GM23248 (cell line): ENCODE results near the gene GPR22.

ENCODE experiments used
- EZH2 ChIP-seq: fragments of 200-600 bp; sonication (generic); IDR thresholded peaks from 2 replicates; pipeline ENCODE4 v1.6.1; 2018; ENCODE audit warnings: antibody characterized with exemption, mild to moderate bottlenecking; ENCODE audit not compliant: insufficient read depth, poor library complexity, severe bottlenecking
- EZH2phosphoT487 ChIP-seq: fragments of 200-600 bp; sonication (generic); IDR thresholded peaks from 2 replicates; pipeline ENCODE4 v1.6.1; 2018; ENCODE audit warnings: antibody characterized with exemption, moderate library complexity, mild to moderate bottlenecking, low read depth; ENCODE audit not compliant: insufficient read depth

DNA sequence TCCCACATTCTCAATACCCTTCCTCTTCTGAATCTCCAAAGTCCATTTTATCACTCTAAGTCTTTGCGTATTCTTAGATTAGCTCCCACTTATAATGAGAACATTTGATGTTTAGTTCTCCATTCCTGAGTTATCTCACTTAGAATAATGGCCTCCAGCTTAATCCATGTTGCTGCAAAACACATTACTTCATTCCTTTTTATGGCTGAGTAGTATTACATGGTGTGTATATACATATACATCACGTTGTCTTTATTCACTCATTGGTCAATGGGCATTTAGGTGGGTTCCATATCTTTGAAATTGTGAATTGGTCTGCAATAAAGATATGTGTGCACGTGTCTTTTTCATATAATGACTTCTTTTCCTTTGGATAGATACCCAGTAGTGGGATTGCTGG lies 32.3 kb downstream of the GPR22 start:
- TF ChIP-seq EZH2 (no peak), EZH2phosphoT487 (no peak)
